SW480 (cell line): ENCODE measurements around the gene GNA15.
"Not testable (repeated sequence)": the region's sequence is repeated elsewhere in the genome, so short reads cannot be mapped to it uniquely, and the experiment has no call there.

Source experiments
- DNase-seq: peaks from one replicate; pipeline ENCODE4 v3.0.0-alpha.2; 2016; ENCODE audit warnings: low spot score

The GNA15 gene

DNA sequence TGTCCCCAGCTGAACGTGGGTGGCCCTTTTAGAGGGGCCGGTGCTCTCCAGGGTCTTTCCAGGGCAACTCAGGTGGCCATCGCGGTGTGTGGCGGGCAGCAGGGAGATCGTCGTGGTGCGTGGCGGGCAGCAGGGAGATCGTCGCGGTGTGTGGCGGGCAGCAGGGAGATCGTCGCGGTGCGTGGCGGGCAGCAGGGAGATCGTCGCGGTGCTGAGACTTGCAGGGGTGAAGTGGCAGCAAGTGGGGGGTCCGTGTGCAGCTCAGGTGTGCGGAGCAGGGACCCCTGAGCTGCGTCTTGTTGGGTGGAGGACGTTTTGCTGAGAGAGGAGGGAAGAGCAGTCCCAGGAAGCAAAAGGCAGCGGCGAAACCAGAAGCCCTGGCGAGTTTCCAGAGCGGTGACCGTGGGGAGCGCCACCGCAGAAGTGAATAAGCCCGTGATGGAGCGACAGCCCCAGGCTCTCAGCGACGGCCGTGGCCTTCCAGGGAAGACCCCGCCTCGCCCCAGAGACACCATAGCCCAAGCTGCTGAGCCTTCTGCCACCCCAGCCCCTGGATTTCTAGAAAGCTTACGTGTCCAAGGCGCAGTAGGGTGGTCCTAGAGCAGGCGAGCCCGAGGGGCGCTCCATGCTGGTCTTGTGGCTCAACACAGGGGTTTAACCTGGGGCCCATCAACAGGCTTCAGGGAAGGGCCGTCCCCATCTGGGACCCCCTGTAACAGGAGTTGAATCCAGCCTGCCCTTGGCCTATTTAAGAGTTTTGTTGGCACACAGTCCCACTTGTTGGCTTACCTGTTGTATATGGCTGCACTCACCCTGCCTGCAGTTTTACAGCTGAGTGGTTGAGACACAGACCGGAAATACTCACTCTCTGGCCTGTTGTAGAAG is 55.3 kb downstream of the GNA15 start:
- no peak for DNase-seq

- DNase-seq = not testable (repeated sequence)
Observed at GRCh38 chr19:3191806-3192104, 55.9 kb downstream of the GNA15 start.

GRCh38 chr19:3192228-3192635 is 56.4 kb downstream of the GNA15 start:
- no peak for DNase-seq

- no peak for DNase-seq
Observed at GRCh38 chr19:3192684-3193083, 56.9 kb downstream of the GNA15 start.

- no peak for DNase-seq
Observed at GRCh38 chr19:3193256-3194105, 57.6 kb downstream of the GNA15 start.

DNA sequence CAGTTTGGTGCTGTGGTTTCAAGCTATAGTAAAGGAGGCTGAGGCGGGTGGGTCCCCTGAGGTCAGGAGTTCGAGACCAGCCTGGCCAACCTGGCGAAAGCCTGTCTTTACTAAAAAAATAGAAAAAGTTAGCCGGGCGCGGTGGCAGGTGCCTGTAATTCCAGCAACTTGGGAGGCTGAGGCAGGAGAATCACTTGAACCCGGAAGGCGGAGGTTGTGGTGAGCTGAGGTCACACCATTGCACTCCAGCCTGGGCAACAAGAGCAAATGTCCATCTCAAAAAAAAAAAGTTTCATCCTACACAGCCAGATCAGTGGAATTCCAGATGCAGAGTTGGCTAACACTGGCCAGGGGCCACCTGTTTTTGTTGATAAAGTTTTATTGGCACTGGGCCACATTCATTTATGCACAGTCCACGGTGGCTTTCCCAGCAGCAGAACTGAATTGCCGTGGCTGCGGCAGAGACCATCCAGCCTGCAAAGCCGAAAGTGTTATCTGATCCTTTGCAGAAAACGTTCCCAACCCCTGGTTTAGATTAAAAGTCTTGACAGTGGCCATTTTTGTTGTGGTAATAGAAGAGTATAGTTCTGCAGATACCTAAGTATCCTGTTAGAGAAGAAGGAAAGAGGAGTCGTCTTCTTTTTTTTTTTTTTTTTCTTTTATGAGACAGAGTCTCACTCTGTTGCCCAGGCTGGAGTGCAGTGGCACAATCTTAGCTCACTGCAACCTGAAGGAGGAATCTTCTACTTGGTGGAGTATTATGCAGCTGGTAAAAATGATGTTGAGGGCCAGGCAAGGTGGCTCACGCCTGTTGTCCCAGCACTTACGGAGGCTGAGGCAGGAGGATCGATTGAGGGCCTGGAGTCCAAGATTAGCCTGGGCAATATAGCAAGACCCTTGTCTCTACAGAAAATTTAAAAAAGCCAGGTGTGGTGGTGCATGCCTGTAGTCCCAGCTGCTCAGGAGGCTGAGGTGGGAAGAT is 58.6 kb downstream of the GNA15 start:
- no peak for DNase-seq

DNA sequence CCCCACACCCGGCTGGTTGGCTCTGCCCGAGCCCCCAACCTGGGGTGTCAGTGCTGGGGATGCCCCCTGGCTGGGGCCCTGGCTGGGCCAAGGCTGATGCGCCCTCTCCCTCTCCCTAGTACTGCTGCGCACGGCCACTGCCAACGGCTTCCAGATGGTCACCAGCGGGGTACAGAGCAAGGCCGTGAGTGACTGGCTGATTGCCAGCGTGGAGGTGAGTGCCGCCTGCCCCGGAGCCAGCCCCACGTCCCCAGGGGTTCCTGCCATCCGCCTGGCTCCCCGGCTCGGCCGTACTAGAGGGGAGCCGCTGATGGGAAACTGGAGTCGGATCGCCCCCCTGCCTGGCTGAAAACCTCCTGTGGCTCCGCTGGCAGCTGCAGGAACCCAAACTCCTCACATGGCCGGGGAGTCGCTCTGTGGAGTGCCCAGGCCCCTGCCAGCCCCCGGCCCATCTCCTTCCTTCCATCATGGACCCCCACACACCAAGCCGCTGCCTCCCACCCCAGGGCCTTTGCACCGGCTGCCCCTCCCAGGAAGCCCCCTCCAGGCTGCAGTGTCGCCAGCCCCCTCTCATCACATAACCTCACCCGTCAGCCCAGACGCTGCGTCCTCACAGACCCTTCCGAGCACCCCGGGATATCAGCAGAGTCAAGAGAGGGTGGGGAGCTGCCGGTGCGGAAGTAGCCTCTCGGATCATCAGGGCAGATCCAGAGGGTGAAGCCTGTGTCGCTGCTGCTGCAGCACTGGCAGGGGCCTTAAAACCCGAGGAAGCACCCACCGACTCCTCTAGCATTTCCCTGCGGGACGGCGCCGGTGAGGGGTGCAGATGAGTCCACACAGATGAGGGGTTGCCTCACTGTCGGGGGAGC is 60.5 kb downstream of the GNA15 start:
- no peak for DNase-seq

GRCh38 chr19:3196933-3197205 is 61.0 kb downstream of the GNA15 start:
- DNase-seq = no peak

DNA sequence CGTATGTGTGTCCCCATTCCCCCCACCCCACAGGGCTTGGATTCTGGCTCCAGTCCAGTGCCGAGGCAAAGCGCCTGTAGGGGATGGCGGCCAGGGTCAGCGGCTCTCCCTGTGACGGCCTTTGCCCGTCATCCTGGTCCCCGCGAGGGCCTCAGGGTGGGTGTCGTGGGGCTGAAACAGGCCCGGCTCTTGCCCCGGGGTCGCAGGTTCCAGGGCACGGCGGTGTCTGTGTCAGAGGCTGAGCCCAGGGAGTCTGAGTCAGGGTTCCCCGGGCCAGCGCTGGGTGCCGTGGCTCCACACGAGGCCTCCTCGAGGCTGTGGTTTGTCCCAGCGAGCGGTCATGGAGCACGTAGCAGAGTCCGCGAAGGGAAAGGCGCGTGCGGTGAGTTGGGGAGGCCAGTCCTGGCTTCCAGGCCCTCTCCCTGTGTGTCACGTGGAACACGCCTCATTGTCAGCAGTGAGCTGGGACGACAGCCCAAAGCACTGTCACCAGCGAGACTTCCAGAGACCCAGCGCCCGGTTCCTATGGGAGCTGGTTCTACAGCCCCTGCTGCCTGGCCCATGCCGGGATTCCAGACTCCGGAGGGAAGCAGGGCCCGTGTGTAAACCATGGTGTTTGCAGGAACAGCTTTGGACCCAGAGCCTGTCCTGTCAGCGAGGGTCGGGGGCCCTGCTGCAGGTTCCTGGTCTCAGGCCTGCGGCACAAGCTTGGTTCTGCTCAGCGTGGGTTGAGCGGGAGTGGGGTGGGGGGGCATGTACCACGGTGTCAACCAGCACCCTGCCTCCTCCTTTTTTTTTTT is 63.3 kb downstream of the GNA15 start:
- no peak for DNase-seq

DNA sequence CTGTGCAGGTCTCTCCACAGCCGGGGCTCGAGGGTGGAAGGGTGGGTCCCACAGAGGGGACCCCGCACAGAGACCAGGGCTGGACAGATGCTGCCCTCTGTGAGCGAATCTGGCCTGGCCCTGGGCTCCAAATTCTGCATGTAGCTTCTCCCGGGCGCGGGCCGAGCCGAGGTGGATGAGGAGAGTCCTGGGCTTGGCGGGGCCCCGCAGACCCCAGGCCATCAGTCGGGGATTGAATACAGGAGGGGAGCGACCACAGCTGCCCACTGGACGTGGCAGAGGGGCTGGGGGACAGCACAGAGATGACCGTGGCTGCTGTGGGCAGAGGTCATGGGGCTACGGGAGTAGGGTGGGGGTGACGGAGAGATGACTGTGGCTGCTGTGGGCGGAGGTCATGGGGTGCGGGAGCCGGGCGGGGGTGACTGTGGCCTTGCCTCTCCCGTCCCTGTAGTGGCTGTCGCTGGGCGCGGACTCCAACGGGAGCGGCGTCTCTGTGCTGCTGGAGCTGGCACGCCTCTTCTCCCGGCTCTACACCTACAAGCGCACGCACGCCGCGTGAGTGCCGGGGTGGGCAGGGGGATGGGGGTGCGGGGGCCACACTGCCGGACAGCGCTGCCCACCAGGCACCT is 65.4 kb downstream of the GNA15 start:
- DNase-seq = no peak

DNA sequence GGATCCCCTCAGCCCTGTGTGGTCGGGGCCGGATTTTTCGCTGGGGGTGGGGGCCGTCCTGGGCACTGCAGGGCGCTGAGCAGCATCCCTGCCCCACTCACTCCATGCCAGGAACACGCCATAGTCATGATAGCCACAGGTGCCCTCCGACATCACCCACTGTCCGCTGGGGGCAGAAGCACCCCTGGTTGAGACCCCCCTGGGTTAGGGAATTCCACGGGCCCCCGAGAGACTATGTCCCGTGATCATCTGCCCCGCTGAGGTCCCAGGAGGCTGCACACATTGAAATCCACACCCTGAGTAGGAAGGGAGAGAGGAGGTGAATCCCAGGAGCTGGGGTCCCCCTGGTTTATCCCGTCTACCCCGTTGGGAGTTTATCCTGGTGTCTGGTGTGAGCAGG is 66.1 kb downstream of the GNA15 start:
- DNase-seq = no peak

GRCh38 chr19:3202346-3202745 is 66.5 kb downstream of the GNA15 start:
- DNase-seq = no peak

GRCh38 chr19:3202895-3203294 is 67.1 kb downstream of the GNA15 start:
- not testable (repeated sequence) for DNase-seq

- DNase-seq = no peak
Observed at GRCh38 chr19:3203805-3204645, 68.2 kb downstream of the GNA15 start.

DNA sequence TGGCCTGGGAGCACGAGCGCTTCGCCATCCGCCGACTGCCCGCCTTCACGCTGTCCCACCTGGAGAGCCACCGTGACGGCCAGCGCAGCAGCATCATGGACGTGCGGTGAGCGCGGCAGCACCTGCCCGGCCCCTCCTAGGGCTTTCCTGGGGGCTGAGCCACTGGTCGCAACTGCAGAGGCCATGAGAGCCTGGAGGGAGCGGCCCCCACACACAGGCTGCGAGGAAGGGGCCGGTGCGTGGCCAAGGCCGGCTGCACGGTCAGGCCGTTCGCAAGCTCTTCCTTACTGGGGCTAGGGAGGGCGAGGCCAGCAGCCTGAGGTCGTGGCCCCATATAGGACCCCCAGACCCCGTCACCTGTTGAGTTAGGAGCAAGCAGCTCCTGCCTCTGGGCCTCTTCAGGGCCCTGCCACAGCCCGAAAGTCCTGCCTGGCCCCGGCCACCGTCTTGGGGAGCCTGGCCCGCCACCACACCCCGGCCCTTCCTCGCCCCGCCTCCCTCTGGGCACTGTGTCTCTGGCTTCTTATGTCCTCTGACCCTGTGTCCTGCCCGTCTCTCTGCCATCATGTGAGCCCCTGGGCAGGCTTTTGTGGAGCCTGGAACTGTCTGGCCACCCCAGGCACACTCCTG is 68.9 kb downstream of the GNA15 start:
- no peak for DNase-seq

- no peak for DNase-seq
Observed at GRCh38 chr19:3206216-3206953, 70.6 kb downstream of the GNA15 start.

GRCh38 chr19:3207461-3208242 is 71.8 kb downstream of the GNA15 start:
- no peak for DNase-seq
